22Rv1 (cell line): Measurements from ENCODE around the gene APOBEC3C.
"Not testable (repeated sequence)": the region's sequence is repeated elsewhere in the genome, so short reads cannot be mapped to it uniquely, and the experiment has no call there.

Experiments
- H3K27ac ChIP-seq: fragments of 450-650 bp; 2 replicates; pipeline ENCODE4 v1.5.1; 2017
- ZFX ChIP-seq: fragments of 450-650 bp; IDR thresholded peaks from 2 replicates; pipeline ENCODE4 v1.6.1; 2017; ENCODE audit warnings: antibody characterized with exemption, borderline replicate concordance
- TF ChIP-seq, protein P1 (sequence below): fragments of 450-650 bp; IDR thresholded peaks from 2 replicates; pipeline ENCODE4 v1.5.1; 2017; ENCODE audit warnings: mild to moderate bottlenecking

The APOBEC3C gene

DNA sequence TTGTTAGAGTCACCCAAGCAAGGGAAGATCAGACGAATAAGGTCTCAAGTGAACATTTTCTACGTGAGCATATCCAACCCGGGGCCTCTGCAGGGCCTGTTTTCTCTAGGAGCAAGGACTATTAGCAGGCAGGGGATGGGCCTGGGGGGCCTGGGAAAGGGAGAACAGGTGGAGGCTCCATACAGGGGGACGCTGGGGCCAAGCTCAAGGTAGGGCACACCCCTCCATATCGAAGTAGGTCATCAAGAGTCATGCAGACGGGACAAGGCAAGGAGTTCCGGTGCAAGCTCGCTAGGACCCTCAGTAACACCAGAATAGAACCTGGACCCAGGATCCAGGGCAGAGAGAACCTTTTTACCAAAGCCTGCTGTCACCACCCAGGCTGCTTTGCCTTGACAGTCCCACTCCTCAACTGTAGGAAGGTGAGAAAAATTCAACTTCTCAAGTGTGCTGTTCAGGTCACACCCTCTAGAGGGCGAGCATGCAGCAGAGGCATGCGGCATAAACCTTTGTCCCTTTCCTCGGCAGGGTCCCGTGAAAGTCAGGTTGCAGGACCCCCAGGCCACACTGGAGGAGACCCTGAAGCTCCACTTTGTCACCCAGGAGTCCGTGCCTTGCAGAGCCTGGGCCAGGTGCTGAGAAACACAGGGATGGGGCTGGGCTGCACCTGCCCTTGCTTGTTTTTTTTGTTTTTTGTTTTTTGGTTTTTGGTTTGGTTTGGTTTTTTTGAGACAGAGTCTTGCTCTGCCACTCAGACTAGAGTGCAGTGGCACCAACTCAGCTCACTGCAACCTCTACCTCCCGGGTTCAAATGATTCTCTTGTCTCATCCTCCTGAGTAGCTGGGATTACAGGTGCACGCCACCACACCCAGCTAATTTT is 40.5 kb upstream of the APOBEC3C start:
- no peak overlapping the region for H3K27ac ChIP-seq
- TF ChIP-seq, protein P1, sequence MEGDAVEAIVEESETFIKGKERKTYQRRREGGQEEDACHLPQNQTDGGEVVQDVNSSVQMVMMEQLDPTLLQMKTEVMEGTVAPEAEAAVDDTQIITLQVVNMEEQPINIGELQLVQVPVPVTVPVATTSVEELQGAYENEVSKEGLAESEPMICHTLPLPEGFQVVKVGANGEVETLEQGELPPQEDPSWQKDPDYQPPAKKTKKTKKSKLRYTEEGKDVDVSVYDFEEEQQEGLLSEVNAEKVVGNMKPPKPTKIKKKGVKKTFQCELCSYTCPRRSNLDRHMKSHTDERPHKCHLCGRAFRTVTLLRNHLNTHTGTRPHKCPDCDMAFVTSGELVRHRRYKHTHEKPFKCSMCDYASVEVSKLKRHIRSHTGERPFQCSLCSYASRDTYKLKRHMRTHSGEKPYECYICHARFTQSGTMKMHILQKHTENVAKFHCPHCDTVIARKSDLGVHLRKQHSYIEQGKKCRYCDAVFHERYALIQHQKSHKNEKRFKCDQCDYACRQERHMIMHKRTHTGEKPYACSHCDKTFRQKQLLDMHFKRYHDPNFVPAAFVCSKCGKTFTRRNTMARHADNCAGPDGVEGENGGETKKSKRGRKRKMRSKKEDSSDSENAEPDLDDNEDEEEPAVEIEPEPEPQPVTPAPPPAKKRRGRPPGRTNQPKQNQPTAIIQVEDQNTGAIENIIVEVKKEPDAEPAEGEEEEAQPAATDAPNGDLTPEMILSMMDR = peak; percentile 79
- TF ChIP-seq ZFX = no peak

DNA sequence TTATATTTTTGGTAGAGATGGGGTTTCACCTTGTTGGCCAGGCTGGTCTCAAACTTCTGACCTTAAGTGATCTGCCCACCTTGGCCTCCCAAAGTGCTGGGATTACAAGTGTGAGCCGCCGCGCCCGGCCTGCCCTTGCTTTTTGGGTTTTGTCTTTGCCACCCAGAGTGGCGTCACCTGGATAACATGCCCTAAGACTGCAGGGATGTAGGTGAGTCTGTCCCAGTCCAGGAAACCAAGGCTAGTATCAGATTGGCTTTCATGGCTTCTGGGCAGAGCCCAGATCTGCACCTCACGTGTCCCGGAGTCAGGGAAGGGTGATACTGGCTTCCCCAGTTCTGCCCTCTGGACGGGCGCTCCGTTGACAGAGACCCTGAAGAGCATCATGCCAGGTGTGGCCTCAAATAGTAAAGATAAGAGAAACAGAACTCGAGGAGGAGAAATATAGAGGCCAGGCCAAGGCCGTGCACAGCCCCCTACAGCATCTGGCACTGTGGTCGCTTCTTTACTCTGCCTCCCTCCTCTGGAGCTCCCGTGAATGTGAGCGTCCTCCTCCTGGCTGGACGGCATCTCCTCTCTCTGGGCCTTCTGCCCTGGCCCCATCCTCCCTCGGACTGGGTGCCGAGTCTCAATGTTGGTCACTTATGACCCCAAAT is 39.8 kb upstream of the APOBEC3C start:
- no peak for TF ChIP-seq ZFX
- TF ChIP-seq, protein P1 = no peak
- H3K27ac ChIP-seq = no peak overlapping the region

DNA sequence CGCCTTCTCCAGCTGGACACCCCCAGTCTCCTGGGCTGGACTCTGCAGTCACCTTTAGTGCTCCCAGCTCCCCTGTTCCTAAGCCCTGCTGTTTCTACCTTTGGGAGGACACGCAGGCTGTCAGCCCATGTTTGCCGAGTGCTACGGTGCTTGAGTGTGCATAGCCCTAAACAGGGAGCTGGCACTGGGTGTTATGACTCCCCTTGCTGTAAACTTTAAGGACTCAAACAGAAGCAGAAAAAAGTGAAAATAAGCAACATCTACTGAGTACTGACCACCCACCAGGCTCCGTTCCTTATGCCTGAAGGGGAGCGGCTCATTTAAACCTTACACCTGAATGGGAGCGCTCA is 39.3 kb upstream of the APOBEC3C start:
- H3K27ac ChIP-seq = no peak overlapping the region

DNA sequence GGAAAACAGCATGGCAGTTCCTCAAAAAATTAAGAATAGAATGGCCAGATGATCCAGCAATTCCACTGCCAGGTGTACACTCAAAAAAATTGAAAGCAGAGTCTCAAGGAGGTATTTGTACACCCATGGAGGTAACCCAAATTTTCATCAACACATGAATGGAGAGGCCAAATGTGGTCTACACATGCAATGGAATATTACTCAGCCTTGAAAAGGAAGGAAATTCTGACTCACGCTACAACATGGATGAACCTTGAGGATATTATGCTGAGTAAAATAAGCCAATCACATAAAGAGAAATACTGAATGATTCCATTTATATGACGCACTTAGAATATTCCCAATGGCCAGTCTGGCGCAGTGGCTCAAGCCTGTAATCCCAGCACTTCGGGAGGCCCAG is 36.8 kb upstream of the APOBEC3C start:
- not testable (repeated sequence) for H3K27ac ChIP-seq

More for the DNA sequence above, 39.3 kb upstream of the APOBEC3C start:
- no peak for TF ChIP-seq ZFX
- TF ChIP-seq, protein P1 = no peak

DNA sequence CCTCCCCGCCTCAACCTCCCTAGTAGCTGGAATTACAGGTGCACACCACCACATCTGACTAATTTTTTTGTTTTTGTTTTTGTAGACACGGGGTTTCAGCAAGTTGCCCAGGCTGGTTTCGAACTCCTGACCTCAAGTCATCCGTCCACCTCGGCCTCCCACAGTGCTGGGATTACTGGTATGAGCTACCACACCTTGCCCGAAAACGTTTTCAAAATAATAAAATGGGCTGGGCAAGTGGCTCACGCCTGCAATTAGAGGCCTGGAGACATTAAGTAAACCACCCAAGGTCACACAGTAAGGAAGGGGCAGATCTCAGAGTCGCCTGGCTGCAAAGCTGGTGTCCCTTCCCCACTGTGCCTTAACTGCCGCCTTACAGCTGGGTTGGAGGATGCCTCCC is 33.5 kb upstream of the APOBEC3C start:
- H3K27ac ChIP-seq = not testable (repeated sequence)

DNA sequence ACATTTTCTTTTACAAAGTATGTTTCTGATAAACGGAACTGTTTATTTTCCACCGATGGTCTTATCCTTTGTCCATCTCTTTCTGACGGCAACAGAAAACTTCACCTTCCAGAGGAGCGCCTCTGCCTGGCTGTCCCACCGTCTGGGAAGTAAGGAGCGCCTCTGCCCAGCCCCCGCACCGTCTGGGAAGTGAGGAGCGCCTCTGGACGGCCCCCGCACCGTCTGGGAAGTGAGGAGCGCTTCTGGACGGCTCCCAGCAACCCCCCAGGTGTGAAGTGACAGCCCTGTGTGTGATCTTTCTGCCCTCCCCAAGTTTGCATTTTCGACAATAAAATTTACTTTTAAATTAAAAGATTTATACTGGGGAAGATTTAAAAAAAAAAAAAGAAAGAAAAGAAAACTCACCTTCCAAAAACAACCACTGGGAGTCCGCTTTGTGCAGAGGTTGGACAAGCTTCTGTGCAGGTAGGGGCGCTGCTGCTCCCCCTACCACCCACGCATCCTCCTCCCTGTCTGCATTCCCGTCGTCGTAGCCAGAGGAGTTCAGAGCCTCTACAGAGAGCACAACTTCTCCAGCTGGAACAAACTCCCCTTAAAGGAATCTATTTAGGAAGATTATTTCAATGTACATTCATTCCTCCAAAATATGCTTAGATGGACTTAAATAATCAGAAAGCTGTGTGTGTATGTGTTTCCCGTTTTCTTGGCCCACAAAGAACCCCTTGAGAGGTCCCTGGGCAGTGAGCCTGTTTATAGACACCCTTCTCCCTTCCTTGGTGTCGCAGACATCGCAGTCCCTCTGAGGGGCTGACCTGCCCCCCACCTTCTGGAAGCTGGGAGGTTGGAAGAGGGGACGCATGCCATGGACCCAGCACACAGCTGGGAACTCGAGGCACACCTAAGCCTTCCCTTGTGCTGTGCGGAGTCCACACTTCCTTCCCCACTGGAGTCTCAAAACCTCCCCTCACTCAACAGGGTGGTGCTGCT is 32.8 kb upstream of the APOBEC3C start:
- no peak overlapping the region for H3K27ac ChIP-seq
- TF ChIP-seq, protein P1 = no peak

DNA sequence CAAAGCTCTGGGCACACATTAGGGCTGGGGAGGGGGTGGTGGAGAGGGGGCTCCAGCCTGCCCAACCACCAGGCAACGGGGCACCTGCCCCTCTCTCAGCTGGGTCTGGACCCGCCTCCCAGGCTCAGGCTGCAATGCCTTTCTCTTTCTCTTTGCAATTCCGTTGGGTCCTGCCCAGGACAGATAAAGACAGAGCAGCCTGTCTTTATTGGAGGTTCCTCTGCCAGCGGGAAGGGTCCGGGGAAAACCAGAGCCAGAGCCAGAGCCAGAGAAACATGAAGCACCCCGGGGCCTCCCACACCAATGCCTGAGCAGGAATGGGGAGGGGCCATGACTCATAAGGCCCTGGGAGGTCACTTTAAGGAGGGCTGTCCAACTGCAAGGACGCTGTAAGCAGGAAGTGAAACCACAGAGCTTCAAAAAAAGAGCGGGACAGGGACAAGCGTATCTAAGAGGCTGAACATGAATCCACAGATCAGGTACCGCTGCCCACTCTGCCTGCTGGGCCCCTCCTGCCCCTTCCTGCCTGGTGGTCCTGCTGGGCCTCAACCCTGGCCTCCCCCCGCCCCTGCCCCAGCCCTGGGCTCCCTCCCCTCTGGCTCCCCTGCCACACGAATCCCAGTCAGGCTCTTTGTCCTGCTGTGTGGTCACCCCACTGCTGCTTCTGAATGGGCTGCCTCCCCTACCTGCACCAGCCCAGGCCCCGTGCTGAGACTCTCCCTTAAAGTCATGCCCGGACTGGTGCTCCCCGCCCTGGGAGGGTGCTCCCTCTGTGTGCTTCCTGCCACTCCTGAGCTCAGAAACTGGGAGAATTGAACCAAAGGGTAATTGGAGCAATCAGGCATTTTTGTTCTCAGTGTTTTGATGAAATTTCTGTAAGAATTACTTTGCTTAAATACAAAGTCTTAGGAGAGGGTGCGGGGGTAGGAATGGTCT is 31.8 kb upstream of the APOBEC3C start, which contains the start of gene APOBEC3B:
TSS of gene APOBEC3B (plus strand) at position 356 of the 936 bp plus-strand sequence. CDS start at position 463, 107 bp downstream.
- peak within 1 kb of the TSS; percentile 33; the same call in 1 of the 2 replicates for H3K27ac ChIP-seq
- TF ChIP-seq ZFX = no peak
- TF ChIP-seq, protein P1 = no peak
